Effector memory CD8-positive, alpha-beta T cell (primary cell): Measurements from ENCODE around the gene MYPN.

Experiments used
- ATAC-seq: fragments of 150-1000 bp; cut with Tn5 transposase; replicated peaks from 2 replicates; pipeline ENCODE4 v1.10.0; 2021; ENCODE audit warnings: mild to moderate bottlenecking, moderate library complexity
- DNase-seq, 3 experiments: peaks; one replicate each; pipeline ENCODE4 v3.0.0; 2021
- H3K27ac Mint-ChIP-seq, 2 donors: one replicate each; pipeline ENCODE4 v1.8.0; 2022; ENCODE audit warnings: mild to moderate bottlenecking in 2 of 2, mixed read lengths in 2 of 2, moderate library complexity in 2 of 2
- H3K27me3 Mint-ChIP-seq, 2 donors: one replicate each; pipeline ENCODE4 v1.8.0; 2022; ENCODE audit warnings: mixed read lengths in 2 of 2
- H3K36me3 Mint-ChIP-seq: one replicate; pipeline ENCODE4 v1.8.0; 2022; ENCODE audit warnings: mild to moderate bottlenecking, moderate library complexity, mixed read lengths; ENCODE audit not compliant: insufficient read depth
- H3K4me1 Mint-ChIP-seq, 2 donors: one replicate each; pipeline ENCODE4 v1.8.0; 2022; ENCODE audit warnings: low read depth in 2 of 2, mixed read lengths in 2 of 2
- H3K4me3 Mint-ChIP-seq, 2 donors: one replicate each; pipeline ENCODE4 v1.8.0; 2022; ENCODE audit warnings: mild to moderate bottlenecking in 2 of 2, mixed read lengths in 2 of 2, moderate library complexity in 2 of 2
- H3K9me3 Mint-ChIP-seq, 2 donors: one replicate each; pipeline ENCODE4 v1.8.0; 2022; ENCODE audit warnings: mixed read lengths in 2 of 2

Gene MYPN

DNA sequence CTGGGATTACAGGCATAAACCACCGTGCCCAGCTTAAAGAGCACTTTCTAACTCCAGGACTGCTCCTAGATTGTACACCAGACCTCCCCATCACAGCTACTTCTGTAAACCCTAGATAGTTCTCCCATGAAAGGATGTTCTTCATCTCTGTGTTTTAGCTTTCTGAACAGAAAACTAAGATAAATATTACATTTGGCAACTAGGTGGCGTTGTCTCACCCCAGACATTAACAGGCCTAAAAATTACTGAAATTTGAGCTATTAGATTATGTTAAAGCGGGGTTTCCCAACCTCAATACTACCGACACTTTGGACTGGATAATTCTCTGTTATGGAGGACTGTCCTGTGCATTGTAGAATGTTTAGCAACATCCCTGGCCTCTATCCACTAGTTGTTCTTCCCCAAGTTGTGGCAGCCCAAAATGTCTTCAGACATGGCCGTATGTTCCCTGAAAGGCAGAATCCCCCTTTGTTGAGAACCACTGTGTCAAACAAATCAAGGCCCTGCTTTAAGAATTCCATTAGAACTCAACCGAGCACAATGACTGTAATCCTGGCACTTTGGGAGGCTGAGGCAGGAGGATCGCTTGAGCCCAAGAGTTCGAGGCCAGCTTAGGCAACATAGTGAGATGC, 103.5 kb downstream of the MYPN start:
- Mint-ChIP-seq H3K27me3 (peaks cover 14 to 23% of the 10 kb centered on the region in 2 donors), H3K4me1 (no peaks in the 10 kb centered on the region), H3K4me3 (no peak overlapping the region), H3K36me3 (no peaks in the 10 kb centered on the region), H3K27ac (no peak overlapping the region), H3K9me3 (no peaks in the 10 kb centered on the region)
- DNase-seq: no peak
- no peak for ATAC-seq

DNA sequence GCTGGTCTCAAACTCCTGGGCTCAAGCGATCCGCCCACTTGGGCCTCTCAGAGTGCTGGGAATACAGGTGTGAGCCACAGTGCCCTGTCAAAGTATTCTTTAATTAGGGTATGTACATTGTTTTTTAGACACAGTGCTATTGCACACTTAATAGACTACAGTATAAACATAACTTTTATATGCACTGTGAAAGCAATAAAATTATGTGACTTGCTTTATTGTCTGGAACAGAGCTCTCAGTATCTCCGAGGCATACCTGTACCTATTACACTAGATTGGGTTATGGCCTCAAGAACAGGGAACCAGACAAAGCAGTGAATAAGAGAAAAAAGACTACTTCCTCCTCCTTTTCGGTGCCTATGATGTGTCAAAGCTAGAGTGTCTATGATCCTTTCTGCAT, 109.5 kb downstream of the MYPN start:
- peaks cover 0 to 6% of the 10 kb centered on the region in 2 donors for H3K27me3 Mint-ChIP-seq
- H3K4me3 Mint-ChIP-seq: no peak overlapping the region
- ATAC-seq: no peak
- H3K9me3 Mint-ChIP-seq: no peaks in the 10 kb centered on the region
- no peak for DNase-seq
- no peak overlapping the region for H3K27ac Mint-ChIP-seq
- no peaks in the 10 kb centered on the region for H3K4me1 Mint-ChIP-seq
- H3K36me3 Mint-ChIP-seq: peaks cover 2% of the 10 kb centered on the region

DNA sequence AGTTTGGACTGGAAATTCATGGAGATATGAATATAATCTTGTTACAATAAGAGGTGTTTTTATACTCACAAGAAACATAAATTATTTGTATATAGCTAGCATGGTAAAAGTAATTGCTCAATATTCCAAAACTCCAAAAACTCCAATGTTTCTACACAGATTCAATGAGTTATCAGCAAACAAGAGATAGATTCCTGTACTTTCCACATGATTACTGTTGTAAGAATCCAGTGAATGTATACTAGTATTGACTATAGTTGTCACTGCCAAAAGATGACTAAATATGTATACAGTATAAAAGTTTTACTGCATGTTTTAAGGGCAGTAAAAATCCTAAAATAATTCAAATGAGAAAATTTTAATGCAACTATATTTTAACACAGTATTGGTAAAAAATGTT, 111.9 kb downstream of the MYPN start:
- ATAC-seq (no peak), DNase-seq (no peak)
- H3K4me1 Mint-ChIP-seq: peaks cover 0 to 2% of the 10 kb centered on the region in 2 donors
- H3K36me3 Mint-ChIP-seq: peaks cover 2% of the 10 kb centered on the region
- H3K27ac Mint-ChIP-seq: no peak overlapping the region
- no peak overlapping the region for H3K4me3 Mint-ChIP-seq
- peaks cover 8 to 10% of the 10 kb centered on the region in 2 donors for H3K27me3 Mint-ChIP-seq
- no peaks in the 10 kb centered on the region for H3K9me3 Mint-ChIP-seq

DNA sequence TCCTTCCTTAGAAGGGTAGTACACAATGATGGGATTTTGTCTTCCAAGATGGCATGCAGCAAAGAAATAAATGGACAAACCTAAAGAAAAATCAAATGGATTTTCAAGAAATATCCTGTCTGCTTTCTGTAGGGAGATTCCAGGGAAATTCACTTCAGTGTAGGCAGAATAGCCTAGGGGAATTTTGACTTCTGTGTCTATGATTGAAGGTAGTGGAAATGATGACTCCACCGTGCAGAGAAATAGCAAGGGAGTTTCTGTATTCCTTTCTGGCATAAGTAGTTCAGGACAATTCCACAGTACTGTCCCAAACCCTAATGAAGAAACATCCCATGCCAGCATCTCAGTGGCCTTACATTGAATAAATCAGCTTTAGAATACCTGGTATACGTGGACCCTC, 113.1 kb downstream of the MYPN start:
- no peak for DNase-seq
- no peak for ATAC-seq
- Mint-ChIP-seq H3K4me1 (peaks cover 0 to 2% of the 10 kb centered on the region in 2 donors), H3K4me3 (no peak overlapping the region), H3K27ac (no peak overlapping the region), H3K36me3 (peaks cover 2% of the 10 kb centered on the region), H3K9me3 (no peaks in the 10 kb centered on the region), H3K27me3 (peaks cover 10 to 15% of the 10 kb centered on the region in 2 donors)

DNA sequence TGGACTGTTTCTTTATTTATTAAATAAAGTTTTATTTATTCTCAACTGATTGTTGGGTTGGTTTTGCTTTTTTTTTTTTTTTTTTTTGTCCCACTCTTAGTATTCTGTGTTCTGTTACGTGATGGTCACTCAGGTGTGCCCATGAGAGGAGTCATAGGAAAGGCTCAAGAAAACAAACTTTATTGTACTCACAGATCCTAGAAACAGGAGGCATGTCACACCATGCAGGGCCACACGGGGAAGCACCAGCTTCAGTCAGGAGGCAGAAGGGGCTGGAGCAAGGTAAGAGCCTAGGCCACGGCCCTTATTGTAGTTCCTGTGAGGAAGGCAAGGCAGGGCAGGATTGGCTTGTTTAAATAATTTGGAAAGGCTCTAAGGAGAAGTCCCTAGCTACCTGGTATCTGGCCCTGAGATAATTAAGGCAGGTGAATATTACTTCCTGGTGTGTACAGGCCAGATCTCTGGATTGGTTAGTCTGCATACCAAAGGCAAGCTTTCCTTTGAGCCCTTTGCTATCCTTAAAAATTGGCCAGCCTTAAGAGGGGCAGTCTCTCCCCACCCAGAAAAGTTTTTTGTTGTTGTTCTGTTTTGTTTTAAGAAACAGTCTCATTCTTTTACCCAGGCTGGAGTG, 114.4 kb downstream of the MYPN start:
- DNase-seq (no peak), ATAC-seq (no peak)
- peaks cover 22 to 28% of the 10 kb centered on the region in 2 donors for H3K27me3 Mint-ChIP-seq
- H3K9me3 Mint-ChIP-seq: no peaks in the 10 kb centered on the region
- peaks cover 2% of the 10 kb centered on the region for H3K36me3 Mint-ChIP-seq
- peaks cover 0 to 2% of the 10 kb centered on the region in 2 donors for H3K4me1 Mint-ChIP-seq
- peak overlapping the region in 1 of 2 donors; percentile 23 for H3K27ac Mint-ChIP-seq
- H3K4me3 Mint-ChIP-seq: no peak overlapping the region

DNA sequence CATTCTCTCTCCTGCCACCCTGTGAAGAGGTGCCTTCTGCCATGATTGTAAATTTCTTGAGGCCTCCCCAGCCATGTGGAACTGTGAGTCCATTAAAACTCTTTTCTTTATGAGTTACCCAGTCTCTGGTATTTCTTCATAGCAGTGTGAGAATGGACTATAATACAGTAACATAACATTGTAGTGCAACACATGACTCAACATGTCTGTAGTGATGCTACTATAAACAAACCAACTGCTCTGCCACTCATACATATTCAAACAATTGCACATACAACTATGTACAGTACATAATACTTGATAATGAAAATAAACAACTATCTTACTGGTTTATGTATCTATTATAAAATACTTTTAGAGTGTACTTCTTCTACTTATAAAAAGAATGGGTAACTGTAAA, 115.5 kb downstream of the MYPN start:
- no peak overlapping the region for H3K27ac Mint-ChIP-seq
- peaks cover 0 to 2% of the 10 kb centered on the region in 2 donors for H3K4me1 Mint-ChIP-seq
- no peaks in the 10 kb centered on the region for H3K36me3 Mint-ChIP-seq
- peaks cover 29 to 39% of the 10 kb centered on the region in 2 donors for H3K27me3 Mint-ChIP-seq
- H3K9me3 Mint-ChIP-seq: no peaks in the 10 kb centered on the region
- no peak for DNase-seq
- ATAC-seq: no peak
- no peak overlapping the region for H3K4me3 Mint-ChIP-seq

DNA sequence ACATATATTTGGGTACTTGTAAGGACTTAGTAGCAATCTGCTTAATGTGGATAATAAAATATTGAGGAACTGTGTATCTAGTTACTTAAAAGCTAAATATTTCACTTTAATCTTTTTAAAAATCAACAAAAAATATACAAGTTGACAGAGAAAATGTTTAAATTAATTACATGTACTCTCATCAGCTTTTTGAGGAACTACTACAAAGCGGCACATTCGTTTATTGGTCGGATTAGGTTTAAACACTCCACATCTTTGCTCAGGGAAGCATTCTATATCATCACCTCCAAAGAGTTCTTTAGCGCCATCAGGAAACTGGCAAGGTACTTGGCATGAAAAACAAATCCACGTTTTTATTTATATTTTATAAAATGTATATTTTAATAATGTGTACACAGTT, 121.0 kb downstream of the MYPN start:
- H3K27me3 Mint-ChIP-seq: peaks cover 54 to 68% of the 10 kb centered on the region in 2 donors
- no peaks in the 10 kb centered on the region for H3K9me3 Mint-ChIP-seq
- ATAC-seq (no peak), DNase-seq (no peak)
- peak overlapping the region in 1 of 2 donors; percentile 74 for H3K4me3 Mint-ChIP-seq
- peaks cover 3 to 4% of the 10 kb centered on the region in 2 donors for H3K4me1 Mint-ChIP-seq
- no peaks in the 10 kb centered on the region for H3K36me3 Mint-ChIP-seq
- H3K27ac Mint-ChIP-seq: no peak overlapping the region

DNA sequence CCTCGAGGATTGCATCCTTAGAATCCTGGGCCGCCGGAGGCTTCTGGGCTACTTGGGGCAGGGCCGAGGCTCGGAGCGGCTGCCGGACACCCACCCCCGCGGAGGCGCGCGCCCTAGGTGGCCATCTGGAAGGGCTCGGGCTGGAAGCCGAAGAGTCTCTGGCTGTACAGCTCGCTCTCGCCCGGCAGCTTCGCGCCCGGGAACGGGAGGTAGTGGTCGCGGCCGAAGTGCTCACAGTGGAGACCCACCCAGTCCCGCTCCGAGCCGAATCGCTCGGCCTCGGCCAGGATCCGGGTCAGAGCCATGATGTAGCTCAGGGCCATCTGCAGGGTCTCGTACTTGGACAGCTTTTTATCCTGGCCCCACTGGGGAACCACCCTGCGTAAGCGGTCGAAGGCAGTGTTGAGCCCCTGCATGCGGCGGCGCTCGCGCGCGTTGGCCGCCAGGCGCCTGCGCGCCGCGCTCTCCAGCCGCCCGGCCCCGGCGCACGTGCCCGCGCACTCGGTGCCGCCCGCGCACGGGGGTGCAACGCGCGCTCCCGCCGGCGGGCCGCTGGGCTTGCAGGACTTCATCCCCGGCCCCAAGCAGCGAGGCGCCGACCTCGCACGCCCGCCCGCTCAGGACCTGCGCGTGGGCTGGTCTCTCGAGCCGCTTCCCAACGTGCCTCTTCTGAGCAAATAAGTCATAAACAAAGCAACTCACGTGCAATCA, 122.0 kb downstream of the MYPN start:
- DNase-seq (no peak), ATAC-seq (peak; percentile 49)
- Mint-ChIP-seq H3K4me1 (peaks cover 3 to 4% of the 10 kb centered on the region in 2 donors), H3K27me3 (peaks cover 54 to 68% of the 10 kb centered on the region in 2 donors), H3K36me3 (no peaks in the 10 kb centered on the region), H3K27ac (no peak overlapping the region), H3K4me3 (peak overlapping the region; percentile 55 to 74), H3K9me3 (no peaks in the 10 kb centered on the region)

DNA sequence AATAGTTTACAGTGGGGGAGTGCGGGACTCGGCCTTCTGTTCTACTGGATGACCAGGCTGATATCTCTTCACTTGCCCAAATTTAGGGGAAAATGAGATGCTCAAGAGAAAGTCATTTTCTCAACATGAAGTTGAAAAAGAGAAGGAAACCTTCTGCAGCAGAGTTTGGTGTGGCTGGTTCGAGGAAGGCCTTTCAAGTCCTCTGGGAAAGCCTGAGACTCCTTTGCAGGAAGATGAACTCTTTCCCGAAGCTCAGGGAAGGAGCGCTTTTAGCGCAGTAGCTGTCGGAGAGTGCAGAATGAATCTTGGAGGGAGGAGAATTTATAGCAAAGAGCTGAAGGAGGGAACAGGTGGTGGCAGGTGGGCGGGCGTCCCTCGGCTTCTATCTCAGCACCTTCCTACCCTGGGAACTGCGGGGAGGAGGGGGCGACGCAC, 122.5 kb downstream of the MYPN start, which contains the start of gene ATOH7:
TSS of gene ATOH7 (minus strand) at position 297 of the 435 bp plus-strand sequence. CDS start 436 bp downstream, outside the sequence.
- Mint-ChIP-seq H3K4me3 (peak within 1 kb of the TSS; percentile 55 to 74), H3K4me1 (peaks cover 3 to 4% of the 10 kb centered on the region in 2 donors), H3K9me3 (no peaks in the 10 kb centered on the region), H3K36me3 (no peaks in the 10 kb centered on the region), H3K27ac (no peak within 1 kb of the TSS), H3K27me3 (peaks cover 53 to 67% of the 10 kb centered on the region in 2 donors)
- no peak for ATAC-seq
- no peak for DNase-seq

DNA sequence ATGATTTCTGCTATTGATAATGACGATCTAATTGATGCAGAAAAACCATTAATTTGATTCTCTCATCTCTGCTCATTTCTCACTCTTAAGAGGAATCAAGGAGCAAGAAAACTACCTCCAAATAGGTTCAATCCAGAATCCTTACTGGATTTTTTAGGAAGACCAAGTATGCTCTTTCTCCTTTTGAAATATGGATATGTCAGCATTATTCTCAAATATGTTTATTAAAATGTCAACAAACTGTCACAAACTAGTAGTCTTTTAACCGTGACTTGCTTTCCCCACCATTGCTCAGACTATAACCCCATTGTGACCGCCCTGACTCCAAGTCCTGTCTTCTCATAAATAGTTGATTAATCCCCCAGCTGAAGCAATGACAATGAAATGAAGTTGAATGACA, 123.8 kb downstream of the MYPN start:
- ATAC-seq (no peak), DNase-seq (no peak)
- Mint-ChIP-seq H3K9me3 (no peaks in the 10 kb centered on the region), H3K4me3 (no peak overlapping the region), H3K4me1 (peaks cover 3 to 4% of the 10 kb centered on the region in 2 donors), H3K36me3 (no peaks in the 10 kb centered on the region), H3K27ac (no peak overlapping the region), H3K27me3 (peaks cover 43 to 55% of the 10 kb centered on the region in 2 donors)

DNA sequence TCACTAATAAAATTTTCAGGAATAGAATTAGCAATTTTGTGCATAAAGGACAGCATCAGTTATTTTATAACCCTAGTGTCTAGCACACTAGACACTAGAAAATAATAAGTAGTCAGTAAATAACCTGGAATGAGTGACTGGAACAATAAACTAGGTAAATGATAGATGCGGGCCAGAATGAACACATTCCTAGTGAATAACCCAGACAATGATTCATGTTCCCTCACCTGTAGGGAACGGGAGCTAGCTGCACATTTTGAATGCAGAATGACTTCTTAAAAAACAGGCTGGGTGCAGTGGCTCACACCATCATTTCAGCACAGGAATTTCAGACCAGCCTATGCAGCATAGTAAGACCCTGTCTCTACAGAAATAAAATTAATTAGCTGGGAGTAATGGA, 125.8 kb downstream of the MYPN start:
- DNase-seq (no peak), ATAC-seq (no peak)
- H3K9me3 Mint-ChIP-seq: no peaks in the 10 kb centered on the region

DNA sequence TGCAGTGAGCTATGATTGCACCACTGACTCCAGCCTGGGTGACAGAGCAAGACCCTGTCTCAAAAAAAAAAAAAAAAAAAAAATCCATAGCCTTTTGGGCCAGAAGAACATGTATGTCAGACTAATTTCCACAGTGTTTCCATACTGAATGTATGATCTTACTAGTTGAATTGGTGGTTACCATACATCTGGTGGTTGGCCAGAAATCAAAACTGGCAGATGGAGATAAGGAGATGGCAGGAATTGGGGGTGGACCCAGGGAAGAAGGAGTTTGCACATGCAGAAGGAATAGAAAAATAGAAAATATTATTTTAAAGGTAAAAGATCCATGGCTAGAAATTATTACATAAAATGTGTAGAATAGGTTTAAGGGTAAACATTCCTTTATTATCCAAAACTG, 126.3 kb downstream of the MYPN start:
- DNase-seq (no peak), ATAC-seq (no peak)
- H3K4me3 Mint-ChIP-seq: no peak overlapping the region
- H3K27ac Mint-ChIP-seq: no peak overlapping the region
- H3K4me1 Mint-ChIP-seq: peaks cover 3 to 4% of the 10 kb centered on the region in 2 donors
- H3K36me3 Mint-ChIP-seq: no peaks in the 10 kb centered on the region
- H3K9me3 Mint-ChIP-seq: no peaks in the 10 kb centered on the region
- peaks cover 29 to 33% of the 10 kb centered on the region in 2 donors for H3K27me3 Mint-ChIP-seq

More for the DNA sequence above, 125.8 kb downstream of the MYPN start:
- H3K4me3 Mint-ChIP-seq: no peak overlapping the region
- H3K36me3 Mint-ChIP-seq: no peaks in the 10 kb centered on the region
- H3K27ac Mint-ChIP-seq: no peak overlapping the region
- peaks cover 3 to 4% of the 10 kb centered on the region in 2 donors for H3K4me1 Mint-ChIP-seq
- H3K27me3 Mint-ChIP-seq: peaks cover 30 to 36% of the 10 kb centered on the region in 2 donors

DNA sequence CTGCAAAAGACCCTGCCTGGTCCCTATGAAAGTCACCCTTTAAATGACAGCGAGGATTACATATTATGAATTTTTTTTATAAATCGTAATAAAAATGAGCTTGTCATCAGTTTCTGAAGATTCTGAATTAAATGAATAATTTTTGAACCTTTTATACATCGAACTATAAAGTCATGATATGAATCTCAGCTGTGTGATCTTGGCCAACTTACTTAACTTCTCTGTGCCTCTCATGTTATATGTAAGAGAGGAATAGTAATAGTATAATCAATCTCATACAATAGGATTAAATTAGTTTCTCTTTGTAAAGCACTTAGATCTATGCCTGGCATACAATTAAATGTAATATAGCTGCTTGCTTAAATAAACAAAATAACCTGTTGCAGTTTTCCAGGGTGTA, 127.9 kb downstream of the MYPN start:
- Mint-ChIP-seq H3K4me1 (no peaks in the 10 kb centered on the region), H3K4me3 (no peak overlapping the region), H3K36me3 (no peaks in the 10 kb centered on the region), H3K27ac (no peak overlapping the region), H3K27me3 (peaks cover 25 to 30% of the 10 kb centered on the region in 2 donors), H3K9me3 (no peaks in the 10 kb centered on the region)
- DNase-seq (no peak), ATAC-seq (no peak)
